Parathyroid adenoma (tissue), 2 donors: ENCODE data around the gene TPT1.

ENCODE experiments used
- H2AFZ ChIP-seq: fragments of 300-600 bp; sonication (generic); one replicate; pipeline ENCODE4 v1.7.0; 2017; ENCODE audit warnings: antibody characterized with exemption, mild to moderate bottlenecking
- H3K27ac ChIP-seq: fragments of 300-600 bp; sonication (generic); one replicate; pipeline ENCODE4 v1.7.0; 2017
- H3K27me3 ChIP-seq: fragments of 300-600 bp; sonication (generic); one replicate; pipeline ENCODE4 v1.7.0; 2017; ENCODE audit warnings: low read length; ENCODE audit not compliant: control insufficient read depth, insufficient read depth
- H3K36me3 ChIP-seq: fragments of 300-600 bp; sonication (generic); one replicate; pipeline ENCODE4 v1.7.0; 2017; ENCODE audit warnings: low read length; ENCODE audit not compliant: control insufficient read depth, insufficient read depth
- H3K4me1 ChIP-seq: fragments of 300-600 bp; sonication (generic); one replicate; pipeline ENCODE4 v1.7.0; 2017; ENCODE audit warnings: control low read depth
- H3K4me2 ChIP-seq: fragments of 300-600 bp; sonication (generic); one replicate; pipeline ENCODE4 v1.7.0; 2017; ENCODE audit warnings: low read length
- H3K4me3 ChIP-seq: fragments of 300-600 bp; sonication (generic); one replicate; pipeline ENCODE4 v1.7.0; 2017; ENCODE audit warnings: low read depth, low read length
- H3K79me2 ChIP-seq: fragments of 300-600 bp; sonication (generic); one replicate; pipeline ENCODE4 v1.7.0; 2017; ENCODE audit warnings: control low read depth
- H3K9ac ChIP-seq: fragments of 300-600 bp; sonication (generic); one replicate; pipeline ENCODE4 v1.7.0; 2017; ENCODE audit warnings: mild to moderate bottlenecking
- H3K9me3 ChIP-seq: fragments of 300-600 bp; sonication (generic); one replicate; pipeline ENCODE4 v1.7.0; 2017; ENCODE audit warnings: low read length; ENCODE audit not compliant: control insufficient read depth
- CTCF ChIP-seq: fragments of 300-600 bp; sonication (generic); IDR thresholded peaks from one replicate; pipeline ENCODE4 v1.7.0; 2017; ENCODE audit warnings: antibody characterized with exemption, mild to moderate bottlenecking
- donor health status: primary hyperparathyroidism.

Gene TPT1

DNA sequence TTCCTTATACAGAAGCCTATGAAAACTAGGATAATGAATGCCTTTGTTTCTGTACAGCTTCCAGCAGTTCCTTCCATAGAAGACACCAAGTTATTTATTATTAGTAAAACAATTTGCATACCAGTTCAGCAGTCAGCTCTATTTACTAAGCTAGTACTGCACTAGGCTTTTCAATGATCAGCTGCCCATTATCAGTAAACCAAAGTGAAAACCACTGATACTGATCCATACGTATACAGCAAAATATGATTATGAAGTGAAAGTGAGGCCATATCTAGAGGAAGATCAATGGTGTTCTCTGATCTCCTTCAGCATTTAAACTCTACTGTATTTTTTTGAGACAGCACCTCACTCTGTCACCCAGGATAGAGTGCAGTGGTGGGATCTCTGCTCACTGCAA is 3.2 kb downstream of the TPT1 start:
- Histone ChIP-seq H3K27ac (no peak overlapping the region), H3K9me3 (no peaks in the 10 kb centered on the region), H3K79me2 (peaks cover 8% of the 10 kb centered on the region), H2AFZ (no peak overlapping the region), H3K4me3 (no peak overlapping the region), H3K27me3 (no peaks in the 10 kb centered on the region), H3K36me3 (no peaks in the 10 kb centered on the region), H3K9ac (no peak overlapping the region), H3K4me2 (no peak overlapping the region), H3K4me1 (peaks cover 10% of the 10 kb centered on the region)
- no peak for TF ChIP-seq CTCF

GRCh38 chr13:45337395-45337794 is 3.6 kb downstream of the TPT1 start:
- Histone ChIP-seq H2AFZ (no peak overlapping the region), H3K27ac (no peak overlapping the region), H3K4me3 (no peak overlapping the region), H3K4me1 (peaks cover 10% of the 10 kb centered on the region), H3K9ac (no peak overlapping the region), H3K9me3 (no peaks in the 10 kb centered on the region), H3K27me3 (no peaks in the 10 kb centered on the region), H3K36me3 (no peaks in the 10 kb centered on the region), H3K79me2 (peaks cover 8% of the 10 kb centered on the region), H3K4me2 (no peak overlapping the region)
- no peak for TF ChIP-seq CTCF

- no peaks in the 10 kb centered on the region for H3K27me3 ChIP-seq
- H3K4me1 ChIP-seq = peaks cover 10% of the 10 kb centered on the region
- H3K4me3 ChIP-seq = no peak overlapping the region
- H3K36me3 ChIP-seq = no peaks in the 10 kb centered on the region
- H2AFZ ChIP-seq = no peak overlapping the region
- TF ChIP-seq CTCF = no peak
- H3K79me2 ChIP-seq = peaks cover 8% of the 10 kb centered on the region
- H3K27ac ChIP-seq = no peak overlapping the region
- no peak overlapping the region for H3K9ac ChIP-seq
- H3K9me3 ChIP-seq = no peaks in the 10 kb centered on the region
- no peak overlapping the region for H3K4me2 ChIP-seq
Measured at GRCh38 chr13:45336025-45336800, 4.8 kb downstream of the TPT1 start.

GRCh38 chr13:45335397-45336024 is 5.5 kb downstream of the TPT1 start:
- Histone ChIP-seq H3K79me2 (peaks cover 8% of the 10 kb centered on the region), H3K27me3 (no peaks in the 10 kb centered on the region), H3K9me3 (no peaks in the 10 kb centered on the region), H3K4me2 (no peak overlapping the region), H3K4me3 (no peak overlapping the region), H3K9ac (no peak overlapping the region), H2AFZ (no peak overlapping the region), H3K4me1 (peaks cover 10% of the 10 kb centered on the region), H3K27ac (no peak overlapping the region), H3K36me3 (no peaks in the 10 kb centered on the region)
- TF ChIP-seq CTCF = no peak
